Measurements from ENCODE around the gene C2CD2.

- TF ChIP-seq POLR2A (IDR thresholded peaks at IDR 0.05; ENCODE audit: low read depth, low read length) (no peak), FOXM1 (IDR thresholded peaks at IDR 0.05; ENCODE audit: low read depth, low read length) (no peak), LARP7 (IDR thresholded peaks at IDR 0.05) (no peak), MXI1 (IDR thresholded peaks at IDR 0.05; ENCODE audit: low read depth, low read length) (no peak), TBL1XR1 (IDR thresholded peaks at IDR 0.05; ENCODE audit: low read depth, low read length) (no peak), SIN3A (IDR thresholded peaks at IDR 0.05; ENCODE audit: low read depth, low read length) (no peak), POLR2AphosphoS5 (IDR thresholded peaks at IDR 0.05; ENCODE audit: low read length) (no peak), CREB1 (IDR thresholded peaks at IDR 0.05; ENCODE audit: low read depth) (no peak), BCL3 (IDR thresholded peaks at IDR 0.05; ENCODE audit: borderline replicate concordance, insufficient read depth, low read depth, low read length, poor library complexity, severe bottlenecking) (no peak), IKZF1 (conservative IDR thresholded peaks at IDR 0.05) (no peak)
- TF ChIP-seq, protein P1, sequence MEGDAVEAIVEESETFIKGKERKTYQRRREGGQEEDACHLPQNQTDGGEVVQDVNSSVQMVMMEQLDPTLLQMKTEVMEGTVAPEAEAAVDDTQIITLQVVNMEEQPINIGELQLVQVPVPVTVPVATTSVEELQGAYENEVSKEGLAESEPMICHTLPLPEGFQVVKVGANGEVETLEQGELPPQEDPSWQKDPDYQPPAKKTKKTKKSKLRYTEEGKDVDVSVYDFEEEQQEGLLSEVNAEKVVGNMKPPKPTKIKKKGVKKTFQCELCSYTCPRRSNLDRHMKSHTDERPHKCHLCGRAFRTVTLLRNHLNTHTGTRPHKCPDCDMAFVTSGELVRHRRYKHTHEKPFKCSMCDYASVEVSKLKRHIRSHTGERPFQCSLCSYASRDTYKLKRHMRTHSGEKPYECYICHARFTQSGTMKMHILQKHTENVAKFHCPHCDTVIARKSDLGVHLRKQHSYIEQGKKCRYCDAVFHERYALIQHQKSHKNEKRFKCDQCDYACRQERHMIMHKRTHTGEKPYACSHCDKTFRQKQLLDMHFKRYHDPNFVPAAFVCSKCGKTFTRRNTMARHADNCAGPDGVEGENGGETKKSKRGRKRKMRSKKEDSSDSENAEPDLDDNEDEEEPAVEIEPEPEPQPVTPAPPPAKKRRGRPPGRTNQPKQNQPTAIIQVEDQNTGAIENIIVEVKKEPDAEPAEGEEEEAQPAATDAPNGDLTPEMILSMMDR (IDR thresholded peaks at IDR 0.05 in 2 of 3, conservative IDR thresholded peaks at IDR 0.05 in 1 of 3; ENCODE audit: control insufficient read depth in 2 of 3, extremely low read depth in 1 of 3, insufficient read depth in 1 of 3, low read depth in 3 of 3, low read length in 3 of 3): no peak
- TF ChIP-seq, protein P2, sequence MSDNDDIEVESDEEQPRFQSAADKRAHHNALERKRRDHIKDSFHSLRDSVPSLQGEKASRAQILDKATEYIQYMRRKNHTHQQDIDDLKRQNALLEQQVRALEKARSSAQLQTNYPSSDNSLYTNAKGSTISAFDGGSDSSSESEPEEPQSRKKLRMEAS (IDR thresholded peaks at IDR 0.05; ENCODE audit: low read depth, low read length): no peak
- TF ChIP-seq, protein P3, sequence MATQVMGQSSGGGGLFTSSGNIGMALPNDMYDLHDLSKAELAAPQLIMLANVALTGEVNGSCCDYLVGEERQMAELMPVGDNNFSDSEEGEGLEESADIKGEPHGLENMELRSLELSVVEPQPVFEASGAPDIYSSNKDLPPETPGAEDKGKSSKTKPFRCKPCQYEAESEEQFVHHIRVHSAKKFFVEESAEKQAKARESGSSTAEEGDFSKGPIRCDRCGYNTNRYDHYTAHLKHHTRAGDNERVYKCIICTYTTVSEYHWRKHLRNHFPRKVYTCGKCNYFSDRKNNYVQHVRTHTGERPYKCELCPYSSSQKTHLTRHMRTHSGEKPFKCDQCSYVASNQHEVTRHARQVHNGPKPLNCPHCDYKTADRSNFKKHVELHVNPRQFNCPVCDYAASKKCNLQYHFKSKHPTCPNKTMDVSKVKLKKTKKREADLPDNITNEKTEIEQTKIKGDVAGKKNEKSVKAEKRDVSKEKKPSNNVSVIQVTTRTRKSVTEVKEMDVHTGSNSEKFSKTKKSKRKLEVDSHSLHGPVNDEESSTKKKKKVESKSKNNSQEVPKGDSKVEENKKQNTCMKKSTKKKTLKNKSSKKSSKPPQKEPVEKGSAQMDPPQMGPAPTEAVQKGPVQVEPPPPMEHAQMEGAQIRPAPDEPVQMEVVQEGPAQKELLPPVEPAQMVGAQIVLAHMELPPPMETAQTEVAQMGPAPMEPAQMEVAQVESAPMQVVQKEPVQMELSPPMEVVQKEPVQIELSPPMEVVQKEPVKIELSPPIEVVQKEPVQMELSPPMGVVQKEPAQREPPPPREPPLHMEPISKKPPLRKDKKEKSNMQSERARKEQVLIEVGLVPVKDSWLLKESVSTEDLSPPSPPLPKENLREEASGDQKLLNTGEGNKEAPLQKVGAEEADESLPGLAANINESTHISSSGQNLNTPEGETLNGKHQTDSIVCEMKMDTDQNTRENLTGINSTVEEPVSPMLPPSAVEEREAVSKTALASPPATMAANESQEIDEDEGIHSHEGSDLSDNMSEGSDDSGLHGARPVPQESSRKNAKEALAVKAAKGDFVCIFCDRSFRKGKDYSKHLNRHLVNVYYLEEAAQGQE (IDR thresholded peaks at IDR 0.05; ENCODE audit: low read depth, low read length): no peak
These were observed 28.1 kb downstream of the C2CD2 start for GRCh38 chr21:41925767-41926116.

Data from GM12878 (cell line).